Upper lobe of left lung (tissue), 4 donors: ENCODE results near the gene IFI27.

Experiments
- CTCF ChIP-seq, 6 experiments: fragments of 450-650 bp in 4 of 6; fragments of 200-600 bp in 2 of 6; sonication (generic) in 2 of 6; IDR thresholded peaks; one replicate each; pipeline ENCODE4 v1.5.1; 2016 to 2019; ENCODE audit warnings: antibody characterized with exemption in 6 of 6
- POLR2A ChIP-seq, 4 donors: fragments of 450-650 bp; IDR thresholded peaks; one replicate each; pipeline ENCODE4 v1.5.1; 2016 to 2017; ENCODE audit warnings: antibody characterized with exemption in 4 of 4, mild to moderate bottlenecking in 2 of 4
- POLR2AphosphoS5 ChIP-seq, 2 donors: sonication (generic); formaldehyde crosslinking; IDR thresholded peaks; one replicate each; pipeline ENCODE4 v1.5.1; 2017; ENCODE audit warnings: antibody characterized with exemption in 2 of 2

- no peak for TF ChIP-seq CTCF (IDR thresholded peaks at IDR 0.05)
- no peak for TF ChIP-seq POLR2A (IDR thresholded peaks at IDR 0.05)
- TF ChIP-seq POLR2AphosphoS5 (IDR thresholded peaks at IDR 0.05), result no peak
These were observed 21.1 kb upstream of the IFI27 start for GRCh38 chr14:94089479-94089878.
